SIG-M5 treated with dmso at 0.1 percent for 504 hours (cell line): ENCODE measurements around the gene SFXN3.

ENCODE experiments used
- DNase-seq: peaks from one replicate; lab custom pipeline; 2025; ENCODE audit not compliant: unreplicated experiment; lab: John Stamatoyannopoulos, UW

The SFXN3 gene, protein sequence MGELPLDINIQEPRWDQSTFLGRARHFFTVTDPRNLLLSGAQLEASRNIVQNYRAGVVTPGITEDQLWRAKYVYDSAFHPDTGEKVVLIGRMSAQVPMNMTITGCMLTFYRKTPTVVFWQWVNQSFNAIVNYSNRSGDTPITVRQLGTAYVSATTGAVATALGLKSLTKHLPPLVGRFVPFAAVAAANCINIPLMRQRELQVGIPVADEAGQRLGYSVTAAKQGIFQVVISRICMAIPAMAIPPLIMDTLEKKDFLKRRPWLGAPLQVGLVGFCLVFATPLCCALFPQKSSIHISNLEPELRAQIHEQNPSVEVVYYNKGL

GRCh38 chr10:101031128-101031795 lies at the start of gene SFXN3, which contains the start of gene PDZD7:
Gene SFXN3, plus strand, starts transcription at chr10:101031234. Its CDS starts 3,461 bp downstream, at chr10:101034695.
Gene PDZD7, minus strand, starts transcription at chr10:101031129. Its CDS starts 910 bp downstream, at chr10:101030219.
- peak; percentile 69 for DNase-seq

DNA sequence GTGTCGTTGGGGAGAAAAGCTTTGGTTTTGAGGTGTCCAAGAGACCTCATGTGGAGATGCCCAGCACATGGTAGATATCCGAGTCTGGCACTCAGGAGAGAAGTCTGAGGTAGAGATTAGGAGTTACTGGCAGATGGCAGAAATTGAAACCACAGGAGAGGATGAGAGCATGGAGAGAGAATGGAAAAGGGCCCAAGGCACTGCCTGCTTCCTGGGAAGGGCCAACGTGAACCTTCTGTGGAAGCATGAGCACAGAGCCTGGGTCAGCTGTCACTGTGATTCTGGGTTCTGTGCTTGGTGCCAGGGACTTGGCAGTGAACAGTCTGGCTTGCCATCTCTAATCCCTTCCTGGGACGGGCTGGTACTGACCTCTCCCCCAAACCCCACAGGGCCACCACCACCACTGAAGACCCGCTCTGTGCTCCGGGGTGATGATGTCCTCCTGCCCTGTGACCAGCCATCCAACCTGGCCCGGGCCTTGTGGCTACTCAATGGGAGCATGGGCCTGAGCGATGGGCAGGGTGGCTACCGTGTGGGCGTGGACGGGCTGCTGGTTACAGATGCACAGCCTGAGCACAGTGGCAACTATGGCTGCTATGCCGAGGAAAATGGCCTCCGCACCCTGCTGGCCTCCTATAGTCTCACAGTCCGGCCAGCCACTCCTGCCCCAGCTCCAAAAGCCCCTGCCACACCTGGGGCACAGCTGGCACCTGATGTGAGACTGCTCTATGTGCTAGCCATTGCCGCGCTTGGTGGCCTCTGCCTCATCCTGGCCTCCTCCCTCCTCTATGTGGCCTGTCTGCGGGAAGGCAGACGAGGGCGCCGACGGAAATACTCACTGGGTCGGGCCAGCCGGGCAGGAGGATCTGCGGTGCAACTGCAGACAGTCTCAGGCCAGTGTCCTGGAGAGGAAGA lies 47.9 kb upstream of the SFXN3 start:
- DNase-seq: no peak

GRCh38 chr10:100983868-100984671 lies 47.0 kb upstream of the SFXN3 start:
- DNase-seq: no peak

DNA sequence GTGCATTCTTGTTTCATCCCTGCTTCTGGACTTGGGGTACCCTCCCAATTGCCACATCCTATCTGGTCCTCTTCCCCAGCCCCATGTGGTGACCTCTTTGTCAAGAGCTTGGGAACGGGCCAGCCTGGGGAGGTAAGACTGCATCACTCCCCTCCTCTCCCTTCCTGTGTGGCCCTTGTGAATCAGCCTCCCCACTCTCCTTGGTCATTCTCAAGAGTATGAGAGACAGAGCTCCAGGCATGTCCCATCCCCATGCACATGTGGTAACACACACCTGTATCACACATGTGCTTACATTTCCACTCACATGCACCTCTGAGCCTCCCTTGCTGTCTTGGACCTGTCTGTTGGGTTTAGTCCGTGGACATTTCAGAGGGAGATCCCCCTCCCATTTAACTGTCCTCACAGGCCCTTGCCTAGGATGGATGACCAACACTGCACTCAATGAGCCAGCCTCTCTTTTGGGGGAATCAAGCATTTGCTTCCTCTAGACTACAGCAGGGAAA lies 46.3 kb upstream of the SFXN3 start:
- DNase-seq: no peak

GRCh38 chr10:100985336-100985735 lies 45.7 kb upstream of the SFXN3 start:
- no peak for DNase-seq

DNA sequence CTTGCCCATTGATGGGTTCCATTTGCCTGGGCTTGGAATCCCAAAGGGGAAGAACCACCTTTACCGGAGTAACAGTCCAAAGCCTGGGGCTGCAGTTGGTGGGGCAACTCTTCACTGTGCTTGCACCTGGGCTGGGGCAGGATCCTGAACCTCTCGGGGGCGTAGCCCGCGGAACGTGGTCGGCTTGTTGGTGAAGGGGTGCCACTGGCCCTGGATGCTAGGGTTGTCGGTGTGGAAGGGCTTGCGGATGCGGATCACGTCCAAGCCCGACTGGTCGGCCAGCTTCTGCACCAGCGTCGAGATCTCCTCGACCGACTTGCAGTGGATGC lies 44.4 kb upstream of the SFXN3 start:
- DNase-seq: no peak

- peak; percentile 68 for DNase-seq
Observed at GRCh38 chr10:100986952-100987684, 43.9 kb upstream of the SFXN3 start, which contains the start of the genes MRPL43 and TWNK. Gene MRPL43, minus strand, starts transcription at chr10:100987497. Its CDS starts 54 bp downstream, at chr10:100987443. Gene TWNK, plus strand, starts transcription at chr10:100987543. Its CDS starts 668 bp downstream, at chr10:100988211.

DNA sequence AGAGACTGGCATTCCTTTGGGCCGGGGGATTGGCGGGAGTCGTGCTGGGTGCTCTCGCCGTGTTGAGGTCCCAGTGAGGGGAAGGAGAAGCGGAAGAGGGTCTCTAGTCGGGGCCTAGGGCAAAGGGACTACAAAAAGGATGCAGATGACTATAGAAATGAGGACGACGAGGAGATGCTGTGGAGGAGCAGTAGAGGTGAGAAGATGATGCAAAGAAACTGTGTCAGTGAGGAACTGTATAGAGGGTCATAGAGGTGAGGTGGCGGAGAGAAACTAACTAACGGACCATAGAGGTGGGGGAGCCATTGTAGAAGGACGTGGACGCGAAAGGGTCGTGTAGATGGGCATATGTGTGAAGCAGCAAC lies 43.4 kb upstream of the SFXN3 start:
- no peak for DNase-seq

- no peak for DNase-seq
Observed at GRCh38 chr10:100988166-100988565, 42.9 kb upstream of the SFXN3 start.

DNA sequence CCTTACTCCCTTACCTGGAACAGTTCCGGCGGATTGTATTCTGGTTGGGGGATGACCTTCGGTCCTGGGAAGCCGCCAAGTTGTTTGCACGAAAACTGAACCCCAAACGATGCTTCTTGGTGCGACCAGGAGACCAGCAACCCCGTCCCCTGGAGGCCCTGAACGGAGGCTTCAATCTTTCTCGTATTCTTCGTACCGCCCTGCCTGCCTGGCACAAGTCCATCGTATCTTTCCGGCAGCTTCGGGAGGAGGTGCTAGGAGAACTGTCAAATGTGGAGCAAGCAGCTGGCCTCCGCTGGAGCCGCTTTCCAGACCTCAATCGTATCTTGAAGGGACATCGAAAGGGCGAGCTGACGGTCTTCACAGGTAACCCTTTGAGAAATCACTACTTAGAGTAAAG lies 41.9 kb upstream of the SFXN3 start:
- DNase-seq: no peak

- no peak for DNase-seq
Observed at GRCh38 chr10:100993986-100994708, 36.9 kb upstream of the SFXN3 start.

- DNase-seq: no peak
Observed at GRCh38 chr10:100995181-100995580, 35.9 kb upstream of the SFXN3 start.

DNA sequence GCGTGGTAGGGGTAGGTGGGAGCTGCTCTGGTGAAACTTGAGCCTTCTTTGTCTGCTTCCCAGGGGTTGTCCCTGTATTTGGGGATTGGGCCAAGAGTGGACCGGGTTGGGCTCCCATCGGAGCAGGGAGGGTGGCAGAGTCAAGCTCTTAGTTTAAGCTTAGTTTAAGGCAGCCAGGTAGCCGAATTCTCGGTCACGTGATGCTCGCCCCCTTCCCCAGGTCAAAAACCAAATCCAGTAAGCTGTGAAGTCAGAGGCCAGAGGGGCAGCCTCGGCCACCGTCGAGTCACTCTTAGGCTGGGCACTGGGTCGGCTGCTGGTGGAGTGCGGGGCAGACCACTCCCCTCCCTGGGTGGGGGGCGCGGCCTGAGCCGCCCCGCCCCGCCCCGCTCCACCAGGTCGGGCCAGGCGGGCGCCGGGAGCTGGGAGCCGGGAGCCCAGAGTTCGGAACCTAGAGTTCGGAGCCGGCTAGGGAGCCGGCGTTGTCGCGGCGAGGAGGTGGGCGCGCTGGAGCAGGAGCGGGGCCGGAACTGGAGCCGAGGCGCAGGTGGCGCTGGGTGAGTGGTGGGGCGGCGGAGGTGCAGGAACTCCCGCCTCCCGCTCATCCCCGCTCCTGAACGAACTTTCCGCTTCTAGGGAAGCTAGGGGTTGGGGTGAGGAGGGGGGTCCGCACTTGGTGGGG lies 34.2 kb upstream of the SFXN3 start:
- peak; percentile 22 for DNase-seq

GRCh38 chr10:100997360-100998182 lies 33.5 kb upstream of the SFXN3 start:
- peak; percentile 52 for DNase-seq

- peak; percentile 67 for DNase-seq
Observed at GRCh38 chr10:100998183-100998990, 32.6 kb upstream of the SFXN3 start.

GRCh38 chr10:100998991-100999741 lies 31.9 kb upstream of the SFXN3 start:
- DNase-seq: peak; percentile 55
